Non-pigmented ciliary epithelial cell (primary cell): Measurements from ENCODE around the gene FARS2.
"Not testable (repeated sequence)": the region's sequence is repeated elsewhere in the genome, so short reads cannot be mapped to it uniquely, and the experiment has no call there.

Experiments used
- DNase-seq: peaks from one replicate; pipeline ENCODE4 v3.0.0-alpha.2; 2010; ENCODE audit warnings: low read depth

FARS2 gene

GRCh38 chr6:5636210-5637030, 375.1 kb downstream of the FARS2 start:
- no peak for DNase-seq

- no peak for DNase-seq
Observed at GRCh38 chr6:5637714-5638113, 376.4 kb downstream of the FARS2 start.

GRCh38 chr6:5638666-5639065, 377.4 kb downstream of the FARS2 start:
- DNase-seq, result no peak

- no peak for DNase-seq
Observed at GRCh38 chr6:5639193-5639592, 377.9 kb downstream of the FARS2 start.

GRCh38 chr6:5640614-5641013, 379.3 kb downstream of the FARS2 start:
- DNase-seq, result no peak

GRCh38 chr6:5644523-5645185, 383.3 kb downstream of the FARS2 start:
- DNase-seq, result no peak

GRCh38 chr6:5645328-5646290, 384.3 kb downstream of the FARS2 start:
- DNase-seq, result no peak

GRCh38 chr6:5652406-5653137, 391.3 kb downstream of the FARS2 start:
- DNase-seq, result no peak

- no peak for DNase-seq
Observed at GRCh38 chr6:5653801-5654200, 392.5 kb downstream of the FARS2 start.

GRCh38 chr6:5656226-5656625, 394.9 kb downstream of the FARS2 start:
- no peak for DNase-seq

GRCh38 chr6:5656695-5657094, 395.4 kb downstream of the FARS2 start:
- not testable (repeated sequence) for DNase-seq

- no peak for DNase-seq
Observed at GRCh38 chr6:5657684-5658430, 396.5 kb downstream of the FARS2 start.

GRCh38 chr6:5659467-5659866, 398.2 kb downstream of the FARS2 start:
- no peak for DNase-seq

GRCh38 chr6:5660772-5661171, 399.5 kb downstream of the FARS2 start:
- no peak for DNase-seq

- DNase-seq, result no peak
Observed at GRCh38 chr6:5662797-5663196, 401.5 kb downstream of the FARS2 start.

- DNase-seq, result no peak
Observed at GRCh38 chr6:5663259-5663658, 401.9 kb downstream of the FARS2 start.

- DNase-seq, result no peak
Observed at GRCh38 chr6:5663739-5664138, 402.4 kb downstream of the FARS2 start.

GRCh38 chr6:5664149-5664548, 402.8 kb downstream of the FARS2 start:
- no peak for DNase-seq

GRCh38 chr6:5665173-5665572, 403.9 kb downstream of the FARS2 start:
- no peak for DNase-seq

- DNase-seq, result no peak
Observed at GRCh38 chr6:5665667-5666066, 404.4 kb downstream of the FARS2 start.

- DNase-seq, result no peak
Observed at GRCh38 chr6:5666695-5667094, 405.4 kb downstream of the FARS2 start.
